Ishikawa (cell line): ENCODE data around the gene RAB11FIP4.

Experiments used
- CEBPB ChIP-seq: IDR thresholded peaks from 2 replicates; pipeline ENCODE4 v1.6.1; 2012
- CREB1 ChIP-seq: IDR thresholded peaks from 2 replicates; pipeline ENCODE4 v1.6.1; 2012; ENCODE audit warnings: low read depth
- EGR1 ChIP-seq: IDR thresholded peaks from 2 replicates; pipeline ENCODE4 v1.6.1; 2012
- EP300 ChIP-seq: IDR thresholded peaks from 2 replicates; pipeline ENCODE4 v1.6.1; 2012; ENCODE audit warnings: borderline replicate concordance
- FOXM1 ChIP-seq: IDR thresholded peaks from 2 replicates; pipeline ENCODE4 v1.6.1; 2012; ENCODE audit warnings: low read depth, borderline replicate concordance
- NFIC ChIP-seq: IDR thresholded peaks from 2 replicates; pipeline ENCODE4 v1.6.1; 2012
- RAD21 ChIP-seq: IDR thresholded peaks from 2 replicates; pipeline ENCODE4 v1.6.1; 2012; ENCODE audit warnings: low read depth
- TAF1 ChIP-seq: IDR thresholded peaks from 2 replicates; pipeline ENCODE4 v1.6.1; 2012; ENCODE audit warnings: low read depth, mild to moderate bottlenecking
- TCF12 ChIP-seq: IDR thresholded peaks from 2 replicates; pipeline ENCODE4 v1.6.1; 2012; ENCODE audit warnings: low read depth
- TEAD4 ChIP-seq: IDR thresholded peaks from 2 replicates; pipeline ENCODE4 v1.6.1; 2012
- USF1 ChIP-seq: IDR thresholded peaks from 2 replicates; pipeline ENCODE4 v1.6.1; 2012
- YY1 ChIP-seq: IDR thresholded peaks from 2 replicates; pipeline ENCODE4 v1.6.1; 2012; ENCODE audit warnings: low read depth
- ZBTB7A ChIP-seq: IDR thresholded peaks from 2 replicates; pipeline ENCODE4 v1.6.1; 2012; ENCODE audit warnings: low read depth
- TF ChIP-seq, protein P1 (sequence below): IDR thresholded peaks from 2 replicates; pipeline ENCODE4 v1.6.1; 2012
- TF ChIP-seq, protein P2 (sequence below): IDR thresholded peaks from 2 replicates; pipeline ENCODE4 v1.6.1; 2012; ENCODE audit warnings: low read depth, mild to moderate bottlenecking

Gene RAB11FIP4

GRCh38 chr17:31568121-31568520 is 176.6 kb downstream of the RAB11FIP4 start:
- no peak for TF ChIP-seq CEBPB
- TF ChIP-seq TCF12 = no peak
- no peak for TF ChIP-seq EP300
- TF ChIP-seq TAF1 = no peak
- no peak for TF ChIP-seq RAD21
- TF ChIP-seq, protein P1, sequence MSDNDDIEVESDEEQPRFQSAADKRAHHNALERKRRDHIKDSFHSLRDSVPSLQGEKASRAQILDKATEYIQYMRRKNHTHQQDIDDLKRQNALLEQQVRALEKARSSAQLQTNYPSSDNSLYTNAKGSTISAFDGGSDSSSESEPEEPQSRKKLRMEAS = no peak
- TF ChIP-seq, protein P2, sequence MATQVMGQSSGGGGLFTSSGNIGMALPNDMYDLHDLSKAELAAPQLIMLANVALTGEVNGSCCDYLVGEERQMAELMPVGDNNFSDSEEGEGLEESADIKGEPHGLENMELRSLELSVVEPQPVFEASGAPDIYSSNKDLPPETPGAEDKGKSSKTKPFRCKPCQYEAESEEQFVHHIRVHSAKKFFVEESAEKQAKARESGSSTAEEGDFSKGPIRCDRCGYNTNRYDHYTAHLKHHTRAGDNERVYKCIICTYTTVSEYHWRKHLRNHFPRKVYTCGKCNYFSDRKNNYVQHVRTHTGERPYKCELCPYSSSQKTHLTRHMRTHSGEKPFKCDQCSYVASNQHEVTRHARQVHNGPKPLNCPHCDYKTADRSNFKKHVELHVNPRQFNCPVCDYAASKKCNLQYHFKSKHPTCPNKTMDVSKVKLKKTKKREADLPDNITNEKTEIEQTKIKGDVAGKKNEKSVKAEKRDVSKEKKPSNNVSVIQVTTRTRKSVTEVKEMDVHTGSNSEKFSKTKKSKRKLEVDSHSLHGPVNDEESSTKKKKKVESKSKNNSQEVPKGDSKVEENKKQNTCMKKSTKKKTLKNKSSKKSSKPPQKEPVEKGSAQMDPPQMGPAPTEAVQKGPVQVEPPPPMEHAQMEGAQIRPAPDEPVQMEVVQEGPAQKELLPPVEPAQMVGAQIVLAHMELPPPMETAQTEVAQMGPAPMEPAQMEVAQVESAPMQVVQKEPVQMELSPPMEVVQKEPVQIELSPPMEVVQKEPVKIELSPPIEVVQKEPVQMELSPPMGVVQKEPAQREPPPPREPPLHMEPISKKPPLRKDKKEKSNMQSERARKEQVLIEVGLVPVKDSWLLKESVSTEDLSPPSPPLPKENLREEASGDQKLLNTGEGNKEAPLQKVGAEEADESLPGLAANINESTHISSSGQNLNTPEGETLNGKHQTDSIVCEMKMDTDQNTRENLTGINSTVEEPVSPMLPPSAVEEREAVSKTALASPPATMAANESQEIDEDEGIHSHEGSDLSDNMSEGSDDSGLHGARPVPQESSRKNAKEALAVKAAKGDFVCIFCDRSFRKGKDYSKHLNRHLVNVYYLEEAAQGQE = no peak
- no peak for TF ChIP-seq EGR1
- no peak for TF ChIP-seq USF1
- TF ChIP-seq FOXM1 = no peak
- TF ChIP-seq NFIC = no peak
- TF ChIP-seq ZBTB7A = no peak
- no peak for TF ChIP-seq TEAD4
- no peak for TF ChIP-seq YY1

DNA sequence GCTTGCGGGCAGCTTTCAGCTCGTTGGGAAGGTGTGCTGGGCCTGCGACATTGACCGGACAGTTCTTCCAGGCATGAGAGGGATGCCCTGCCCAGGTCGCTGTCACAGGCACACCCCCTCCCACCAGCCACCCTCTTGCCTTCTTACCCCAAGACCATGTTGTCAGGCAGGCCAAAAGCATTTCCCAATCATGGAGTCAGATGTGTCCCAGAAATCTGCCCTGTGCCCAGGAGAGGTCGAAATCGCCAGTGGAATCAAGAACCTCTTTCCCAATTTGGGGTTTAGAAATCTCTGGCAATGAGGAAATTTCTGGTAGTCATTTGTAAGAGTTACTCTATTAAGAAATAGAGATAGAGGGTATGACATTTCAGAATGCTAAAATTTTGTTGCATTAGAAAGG is 177.1 kb downstream of the RAB11FIP4 start:
- TF ChIP-seq EP300 (no peak), YY1 (no peak), NFIC (no peak), CEBPB (no peak), FOXM1 (no peak), ZBTB7A (no peak), TEAD4 (no peak), USF1 (no peak), CREB1 (no peak), TCF12 (no peak), TAF1 (no peak)
- TF ChIP-seq, protein P2 = no peak

DNA sequence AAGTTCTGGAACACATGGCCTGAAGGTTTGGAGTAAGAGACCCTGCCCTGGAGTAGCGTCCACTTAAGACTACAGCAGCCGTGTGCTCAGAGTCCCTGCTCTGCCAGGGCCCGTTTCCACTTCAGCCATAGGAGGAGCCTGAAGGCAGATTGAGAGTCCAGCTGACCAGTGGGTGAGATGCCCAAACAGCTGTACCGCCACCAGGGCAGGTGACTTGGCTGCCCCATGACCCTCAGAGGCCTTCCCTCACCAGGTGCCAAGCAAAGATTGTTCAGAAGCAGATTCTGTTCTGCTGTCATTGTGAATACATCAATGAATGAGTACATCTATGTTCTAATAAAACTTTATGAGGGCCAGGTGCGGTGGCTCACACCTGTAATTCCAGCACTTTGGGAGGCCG is 178.8 kb downstream of the RAB11FIP4 start:
- TF ChIP-seq YY1 = no peak
- TF ChIP-seq, protein P1 = no peak
- TF ChIP-seq ZBTB7A = no peak
- TF ChIP-seq USF1 = no peak
- TF ChIP-seq EP300 = no peak
- TF ChIP-seq TCF12 = no peak
- TF ChIP-seq, protein P2 = no peak
- TF ChIP-seq CEBPB = no peak
- TF ChIP-seq CREB1 = no peak
- TF ChIP-seq TEAD4 = no peak
- TF ChIP-seq FOXM1 = no peak
- TF ChIP-seq EGR1 = no peak
- no peak for TF ChIP-seq RAD21
- no peak for TF ChIP-seq TAF1
- TF ChIP-seq NFIC = no peak
